B cell (primary cell): Measurements from ENCODE around the gene CD109. TPM values are rescaled to one million over a fixed set of nuclear protein-coding genes. Genes with fewer than 3 reads are reported as not detected.

Experiments
- ATAC-seq: fragments of 200-7000 bp; cut with Tn5 transposase; one replicate; pipeline ENCODE4 v1.10.0; 2021; ENCODE audit warnings: low read depth, mild to moderate bottlenecking, moderate number of reproducible peaks, moderate library complexity
- CTCF ChIA-PET: fragments of 350-600 bp; sonication (Branson Sonifier 250); formaldehyde crosslinking; loops from one replicate; lab custom pipeline; 2021; ENCODE audit warnings: antibody characterized with exemption, inconsistent platforms; lab: Charles Lee
- POLR2A ChIA-PET: fragments of 350-600 bp; sonication (Branson Sonifier 250); formaldehyde crosslinking; loops from one replicate; lab custom pipeline; 2021; ENCODE audit warnings: antibody characterized with exemption; lab: Charles Lee
- DNase-seq: peaks from one replicate; pipeline ENCODE4 v3.0.0; 2013
- H2AFZ ChIP-seq: 2 replicates; pipeline ENCODE4 v1.6.1; 2012; ENCODE audit warnings: mild to moderate bottlenecking, low read depth, low read length; ENCODE audit not compliant: insufficient read depth, poor library complexity, severe bottlenecking
- H3K27ac ChIP-seq, 2 donors: 1 replicate in 1 of 2; 2 replicates in 1 of 2; pipeline ENCODE4 v1.5.1; 2012 to 2013; ENCODE audit warnings: low read length in 2 of 2, mild to moderate bottlenecking in 2 of 2, moderate library complexity in 1 of 2
- H3K27me3 ChIP-seq, 4 experiments: fragments of 200-600 bp in 1 of 4; sonication (generic) in 1 of 4; replicated peaks in 1 of 4; 1 replicate in 2 of 4; 2 replicates in 2 of 4; pipeline versions ENCODE4 v1.6.1 to v1.7.0; 2013 to 2016; ENCODE audit warnings: low read length in 3 of 4, mild to moderate bottlenecking in 2 of 4, mixed read lengths in 1 of 4, moderate library complexity in 1 of 4; ENCODE audit not compliant: insufficient read depth in 4 of 4, control insufficient read depth in 3 of 4; ENCODE audit errors: control extremely low read depth in 1 of 4
- H3K36me3 ChIP-seq, 2 experiments: replicated peaks in 1 of 2; 1 replicate in 1 of 2; 2 replicates in 1 of 2; pipeline versions ENCODE4 v1.6.1 to v1.7.1; 2013; ENCODE audit warnings: low read length in 1 of 2; ENCODE audit not compliant: insufficient read depth in 2 of 2, control insufficient read depth in 1 of 2; ENCODE audit errors: control extremely low read depth in 1 of 2, extremely low read depth in 1 of 2
- H3K4me1 ChIP-seq, 2 donors: fragments of 200-600 bp in 1 of 2; sonication (generic) in 1 of 2; 1 replicate in 1 of 2; 2 replicates in 1 of 2; pipeline versions ENCODE4 v1.5.1 to v1.6.1; 2013 to 2017; ENCODE audit warnings: low read length in 2 of 2; ENCODE audit not compliant: control insufficient read depth in 2 of 2, insufficient read depth in 2 of 2
- H3K4me2 ChIP-seq: replicated peaks from 2 replicates; pipeline ENCODE3; 2012; ENCODE audit warnings: mild to moderate bottlenecking, low read depth, low read length; ENCODE audit not compliant: poor library complexity, severe bottlenecking
- H3K4me3 ChIP-seq, 5 experiments: fragments of 200-600 bp in 1 of 5; sonication (generic) in 1 of 5; 1 replicate in 3 of 5; 2 replicates in 2 of 5; pipeline versions ENCODE4 v1.5.1 to v1.7.0; 2011 to 2016; ENCODE audit warnings: low read length in 4 of 5, mild to moderate bottlenecking in 4 of 5, low read depth in 2 of 5, control low read depth in 1 of 5, moderate library complexity in 1 of 5; ENCODE audit not compliant: insufficient read depth in 1 of 5; ENCODE audit errors: control extremely low read depth in 1 of 5, extremely low read depth in 1 of 5
- H3K79me2 ChIP-seq: fragments of 200-600 bp; sonication (generic); one replicate; pipeline ENCODE4 v1.6.0; 2016; ENCODE audit warnings: low read length; ENCODE audit not compliant: control insufficient read depth, insufficient read depth
- H3K9ac ChIP-seq: fragments of 200-600 bp; sonication (generic); 2 replicates; pipeline ENCODE4 v1.6.1; 2017; ENCODE audit warnings: mild to moderate bottlenecking, low read length, moderate library complexity
- H3K9me3 ChIP-seq, 3 donors: one replicate each; pipeline versions ENCODE4 v1.6.1 to v1.7.1; 2013; ENCODE audit warnings: low read length in 2 of 3; ENCODE audit not compliant: control insufficient read depth in 2 of 3, insufficient read depth in 1 of 3; ENCODE audit errors: control extremely low read depth in 1 of 3
- H4K20me1 ChIP-seq: 2 replicates; pipeline ENCODE4 v1.6.0; 2012; ENCODE audit warnings: mild to moderate bottlenecking, low read length; ENCODE audit not compliant: insufficient read depth, control insufficient read depth, poor library complexity, severe bottlenecking
- H3K27ac Mint-ChIP-seq: one replicate; pipeline ENCODE4 v1.8.0; 2021; ENCODE audit warnings: mixed read lengths
- H3K27me3 Mint-ChIP-seq: one replicate; pipeline ENCODE4 v1.8.0; 2021; ENCODE audit warnings: mixed read lengths
- H3K4me1 Mint-ChIP-seq: one replicate; pipeline ENCODE4 v1.8.0; 2021; ENCODE audit warnings: mixed read lengths
- H3K4me3 Mint-ChIP-seq: one replicate; pipeline ENCODE4 v1.8.0; 2021; ENCODE audit warnings: mixed read lengths
- H3K9me3 Mint-ChIP-seq: one replicate; pipeline ENCODE4 v1.8.0; 2022; ENCODE audit warnings: mixed read lengths; ENCODE audit not compliant: insufficient read depth
- CTCF ChIP-seq: fragments of 200-600 bp; IDR thresholded peaks from one replicate; pipeline ENCODE4 v1.8.0; 2022; ENCODE audit warnings: antibody characterized with exemption, mild to moderate bottlenecking
- EZH2 ChIP-seq: IDR thresholded peaks from 2 replicates; pipeline ENCODE4 v1.6.1; 2012; ENCODE audit warnings: borderline replicate concordance, low read depth, mild to moderate bottlenecking, moderate library complexity, low read length; ENCODE audit not compliant: insufficient read depth, poor library complexity, severe bottlenecking
- WGBS: methylation state at CpG from one replicate; pipeline ENCODE4 v1.1.5; 2013; ENCODE audit warnings: missing lambda C conversion rate; ENCODE audit not compliant: insufficient coverage; 5-methylcytosine and 5-hydroxymethylcytosine counted together
- intact Hi-C: fragments of 100-400 bp; cut with micrococcal nuclease; formaldehyde crosslinking; loops from one replicate; pipeline ENCODE4 v1.10.0; 2022
- polyA plus RNA-seq: library from polyadenylated mRNA; depleted of rRNA; stranded (reverse); fragments of >200 nt; gene quantifications from 2 replicates; pipeline ENCODE4 v1.2.3, GENCODE V29; 2012
- total RNA-seq, 2 donors: library from RNA; stranded (reverse); fragments of 120-200 nt in 1 of 2; gene quantifications; 1 replicate in 1 of 2; 2 replicates in 1 of 2; pipeline versions ENCODE4 v1.2.3 to v1.2.4, GENCODE V29; 2013 to 2022

The CD109 gene
- total and polyA plus RNA-seq, 2 donors (not counting 1 experiment from before 2014, with no cell fraction given), result 0.15 TPM; not detected in 1

- ChIA-PET POLR2A (no interaction called here), CTCF (no interaction called here)
- peaks cover 0 to 1% of the 10 kb centered on the region in 2 experiments for H3K36me3 ChIP-seq
- H3K4me1 ChIP-seq, result peaks cover 3 to 8% of the 10 kb centered on the region in 2 donors
- Mint-ChIP-seq H3K9me3 (no peaks in the 10 kb centered on the region), H3K4me3 (no peak overlapping the region), H3K27ac (no peak overlapping the region), H3K4me1 (peaks cover 27% of the 10 kb centered on the region), H3K27me3 (no peaks in the 10 kb centered on the region)
- WGBS, result 50% methylated on average over 2 of the region's 4 CpGs
- H3K4me2 ChIP-seq, result no peak overlapping the region
- TF ChIP-seq EZH2 (no peak), CTCF (no peak)
- DNase-seq, result no peak
- no peak overlapping the region for H2AFZ ChIP-seq
- no peak overlapping the region for H3K4me3 ChIP-seq
- no peaks in the 10 kb centered on the region for H3K9me3 ChIP-seq
- no peak overlapping the region for H3K27ac ChIP-seq
- no peak overlapping the region for H3K9ac ChIP-seq
- no peak for ATAC-seq
- no peaks in the 10 kb centered on the region for H4K20me1 ChIP-seq
- no peaks in the 10 kb centered on the region for H3K27me3 ChIP-seq
- peaks cover 3% of the 10 kb centered on the region for H3K79me2 ChIP-seq
- intact Hi-C loops, result loop anchor here (5.0 kb wide), 2 partner anchors 197 to 1953 kb away; partner anchors contain the start of genes CGAS and SENP6
Measured at GRCh38 chr6:73649783-73650182, 46.2 kb upstream of the CD109 start.
